ENCODE measurements around the gene SLC25A22. TPM values are rescaled to one million over a fixed set of nuclear protein-coding genes. Genes with fewer than 3 reads are reported as not detected.
A peak's percentile ranks its signal among the peaks of the same experiment; 100 is the strongest.

Gene SLC25A22
- total RNA-seq, 1 donor from 2014 or later, result 20.8 TPM

DNA sequence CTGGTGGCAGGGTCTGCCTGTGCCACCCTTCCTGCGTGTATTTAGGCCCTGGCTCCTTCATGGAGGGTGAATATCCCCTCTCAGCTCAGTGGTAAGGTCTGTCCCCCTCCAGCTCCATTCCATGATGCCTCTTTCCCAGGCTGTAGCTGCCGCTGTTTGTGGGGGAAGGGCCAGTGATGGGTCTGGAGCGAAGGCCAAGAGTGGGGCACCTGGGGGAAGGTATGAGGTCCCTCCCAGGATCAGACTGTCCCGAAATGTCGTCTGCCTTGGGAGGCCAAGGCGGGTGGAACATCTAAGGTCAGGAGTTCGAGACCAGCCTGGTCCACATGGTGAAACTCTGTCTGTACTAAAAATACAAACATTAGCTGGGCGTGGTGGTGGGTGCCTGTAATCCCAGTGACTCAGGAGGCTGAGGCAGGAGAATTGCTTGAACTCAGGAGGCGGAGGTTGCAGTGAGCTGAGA, 35.8 kb upstream of the SLC25A22 start:
- peaks cover 57% of the 10 kb centered on the region for H3K4me1 ChIP-seq
- no peak for DNase-seq
- peak overlapping the region; percentile 82 for H3K27ac ChIP-seq
- H3K9me3 ChIP-seq, result no peaks in the 10 kb centered on the region
- peak overlapping the region; percentile 83 for H3K4me3 ChIP-seq
- H3K36me3 ChIP-seq, result peaks cover 31% of the 10 kb centered on the region
- H3K27me3 ChIP-seq, result peaks cover 9% of the 10 kb centered on the region
- TF ChIP-seq, protein P1, sequence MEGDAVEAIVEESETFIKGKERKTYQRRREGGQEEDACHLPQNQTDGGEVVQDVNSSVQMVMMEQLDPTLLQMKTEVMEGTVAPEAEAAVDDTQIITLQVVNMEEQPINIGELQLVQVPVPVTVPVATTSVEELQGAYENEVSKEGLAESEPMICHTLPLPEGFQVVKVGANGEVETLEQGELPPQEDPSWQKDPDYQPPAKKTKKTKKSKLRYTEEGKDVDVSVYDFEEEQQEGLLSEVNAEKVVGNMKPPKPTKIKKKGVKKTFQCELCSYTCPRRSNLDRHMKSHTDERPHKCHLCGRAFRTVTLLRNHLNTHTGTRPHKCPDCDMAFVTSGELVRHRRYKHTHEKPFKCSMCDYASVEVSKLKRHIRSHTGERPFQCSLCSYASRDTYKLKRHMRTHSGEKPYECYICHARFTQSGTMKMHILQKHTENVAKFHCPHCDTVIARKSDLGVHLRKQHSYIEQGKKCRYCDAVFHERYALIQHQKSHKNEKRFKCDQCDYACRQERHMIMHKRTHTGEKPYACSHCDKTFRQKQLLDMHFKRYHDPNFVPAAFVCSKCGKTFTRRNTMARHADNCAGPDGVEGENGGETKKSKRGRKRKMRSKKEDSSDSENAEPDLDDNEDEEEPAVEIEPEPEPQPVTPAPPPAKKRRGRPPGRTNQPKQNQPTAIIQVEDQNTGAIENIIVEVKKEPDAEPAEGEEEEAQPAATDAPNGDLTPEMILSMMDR (IDR thresholded peaks at IDR 0.05), result no peak
- intact Hi-C loops (cut with DNase I), result no loop called here
- ATAC-seq, result no peak

DNA sequence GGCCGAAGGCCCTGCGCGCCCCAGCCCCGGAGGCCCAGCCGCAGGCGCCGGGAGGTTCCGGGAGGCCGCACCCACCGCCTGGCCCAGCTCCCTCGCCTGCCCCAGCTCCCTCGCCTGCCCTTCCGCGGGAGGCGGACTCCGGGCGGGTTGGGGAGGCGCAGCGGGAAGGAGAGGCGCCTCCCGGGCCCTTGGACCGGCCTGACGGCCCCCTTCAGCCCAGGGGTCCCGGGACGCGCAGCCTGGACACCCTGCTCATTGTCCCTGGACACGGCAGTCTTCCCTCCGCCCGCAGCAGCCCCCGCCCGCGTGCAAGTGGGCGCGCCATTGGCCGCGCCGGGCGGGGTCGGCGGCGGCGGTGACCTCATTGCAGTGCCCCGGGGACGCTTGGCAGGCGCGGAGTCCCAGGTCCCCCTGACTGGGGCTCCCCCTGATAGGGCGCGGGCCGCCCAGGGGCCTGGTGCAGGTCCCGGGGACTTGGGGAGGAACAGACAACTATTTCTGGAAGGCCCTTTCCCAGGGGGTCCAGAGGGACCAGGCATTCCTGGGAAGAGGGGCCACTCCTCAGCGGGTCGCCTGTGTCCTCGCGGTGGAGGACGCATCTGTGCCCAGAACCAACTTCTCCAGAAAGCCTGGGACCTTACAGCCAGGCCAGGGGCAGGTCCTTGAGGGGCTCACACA, 35.2 kb upstream of the SLC25A22 start:
- Histone ChIP-seq H3K27ac (peak overlapping the region; percentile 82), H3K9me3 (no peaks in the 10 kb centered on the region), H3K4me1 (peaks cover 60% of the 10 kb centered on the region), H3K36me3 (peaks cover 25% of the 10 kb centered on the region), H3K27me3 (peaks cover 9% of the 10 kb centered on the region), H3K4me3 (peak overlapping the region; percentile 83)
- DNase-seq (peak; percentile 86), ATAC-seq (peak; percentile 28)
- intact Hi-C loops (cut with DNase I), result no loop called here
- TF ChIP-seq, protein P1 (IDR thresholded peaks at IDR 0.05), result no peak

DNA sequence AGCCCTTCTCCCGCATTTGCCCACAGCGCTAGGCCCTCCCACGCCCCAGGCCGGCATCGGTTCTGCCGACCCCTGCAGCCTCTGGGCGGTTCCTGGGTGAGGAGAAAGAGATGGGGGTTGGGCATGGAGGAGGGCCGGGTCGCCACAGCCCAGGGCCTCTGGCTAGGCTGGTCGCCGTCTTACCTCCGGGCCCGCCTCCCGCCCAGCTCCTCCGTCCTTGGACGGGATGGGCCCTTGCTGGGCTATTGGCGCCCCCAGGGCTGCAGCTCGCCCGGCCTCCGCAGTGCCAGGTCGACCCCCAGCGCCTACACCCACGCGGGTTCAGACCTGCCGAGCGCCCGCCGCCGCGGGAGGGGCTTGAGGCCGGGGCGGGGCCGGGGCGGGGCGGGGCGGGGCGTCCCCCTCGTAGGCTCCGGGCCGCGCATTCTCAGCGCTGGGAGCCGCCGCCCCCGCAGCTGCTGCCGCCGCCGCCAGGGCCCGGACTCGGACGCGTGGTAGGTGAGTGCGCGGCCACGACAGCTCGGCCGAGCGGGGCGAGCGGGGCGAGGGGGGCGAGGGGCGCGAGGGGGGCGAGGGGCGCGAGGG, 34.5 kb upstream of the SLC25A22 start, which contains the start of gene CD151:
TSS of gene CD151 (plus strand) at position 424 of the 585 bp plus-strand sequence. CDS start 3,118 bp downstream, outside the sequence.
- TF ChIP-seq, protein P1 (IDR thresholded peaks at IDR 0.05), result no peak
- peaks cover 9% of the 10 kb centered on the region for H3K27me3 ChIP-seq
- H3K4me1 ChIP-seq, result peaks cover 64% of the 10 kb centered on the region
- intact Hi-C loops (cut with DNase I), result no loop called here
- H3K9me3 ChIP-seq, result no peaks in the 10 kb centered on the region
- peak within 1 kb of the TSS; percentile 82 for H3K27ac ChIP-seq
- peak; percentile 79 for DNase-seq
- H3K4me3 ChIP-seq, result peak within 1 kb of the TSS; percentile 83
- H3K36me3 ChIP-seq, result peaks cover 18% of the 10 kb centered on the region
- peak; percentile 52 for ATAC-seq

DNA sequence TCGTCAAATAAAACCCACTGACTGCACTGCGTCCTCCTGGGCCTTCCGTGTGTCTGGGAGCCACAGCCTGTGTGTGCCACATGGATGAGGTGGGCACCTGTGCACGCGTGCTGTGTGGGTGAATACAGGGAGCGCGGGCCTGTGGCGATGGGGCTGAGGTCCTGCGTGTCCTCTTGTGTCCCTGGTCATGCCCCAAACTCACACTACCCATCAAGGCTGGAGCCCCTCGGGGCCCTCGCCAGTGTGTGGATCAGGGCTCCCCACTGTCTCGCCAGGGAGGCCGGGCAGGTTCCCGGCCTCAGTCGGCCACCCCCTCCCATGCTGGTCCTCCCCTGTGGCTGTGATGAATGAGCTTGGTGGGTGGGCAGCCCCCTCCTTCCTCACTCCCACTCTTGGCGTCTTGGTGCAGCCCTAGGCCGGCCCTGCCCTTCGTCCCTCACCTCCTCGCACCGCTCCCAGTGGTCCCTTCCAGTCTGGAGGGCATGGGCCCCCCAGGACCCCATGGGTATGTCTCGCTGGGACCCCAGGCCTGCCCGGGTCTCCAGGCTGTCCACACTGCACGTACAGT, 34.0 kb upstream of the SLC25A22 start:
- Histone ChIP-seq H3K4me3 (peak overlapping the region; percentile 52), H3K9me3 (no peaks in the 10 kb centered on the region), H3K27ac (peak overlapping the region; percentile 76), H3K36me3 (peaks cover 13% of the 10 kb centered on the region), H3K27me3 (peaks cover 9% of the 10 kb centered on the region), H3K4me1 (peaks cover 67% of the 10 kb centered on the region)
- DNase-seq (no peak), ATAC-seq (no peak)
- intact Hi-C loops (cut with DNase I), result no loop called here
- TF ChIP-seq, protein P1 (IDR thresholded peaks at IDR 0.05), result no peak

DNA sequence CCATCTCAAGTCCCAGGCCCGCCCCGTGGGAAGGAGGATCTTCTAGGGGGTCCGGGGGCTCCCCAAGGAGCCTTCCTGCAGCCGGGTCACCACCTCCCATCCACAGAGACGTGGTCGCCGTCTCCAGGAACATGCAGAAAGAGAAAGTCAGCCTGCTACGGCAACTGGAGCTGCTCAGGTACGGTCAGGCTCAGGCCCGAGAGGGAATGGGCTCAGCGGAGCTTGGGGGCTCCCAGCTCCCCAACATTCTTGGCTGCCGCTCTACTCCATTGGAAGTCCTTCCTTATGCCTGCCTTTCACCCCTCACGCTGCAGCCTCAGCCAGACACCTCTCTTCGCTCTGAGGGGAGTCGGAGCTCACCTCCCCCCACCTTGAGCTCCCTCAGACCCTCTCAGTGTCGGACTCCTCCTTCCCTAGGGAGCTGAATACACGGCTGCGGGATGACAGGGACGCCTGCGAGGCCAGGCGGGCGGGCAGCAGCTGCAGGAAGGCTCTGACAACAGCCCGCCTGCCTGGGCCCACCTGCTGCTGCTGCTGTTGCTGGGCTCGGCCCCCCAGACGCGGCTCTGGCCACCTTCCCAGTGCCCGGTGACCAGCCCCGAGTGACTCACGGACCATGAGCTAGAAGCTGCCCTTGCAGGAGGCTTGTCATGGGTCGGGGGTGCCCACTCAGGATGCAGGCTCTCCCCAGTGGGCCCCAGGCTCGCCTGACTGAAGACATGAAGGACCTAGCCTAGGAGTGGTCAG, 33.2 kb upstream of the SLC25A22 start:
- ATAC-seq, result no peak
- peaks cover 5% of the 10 kb centered on the region for H3K36me3 ChIP-seq
- H3K4me3 ChIP-seq, result peak overlapping the region; percentile 45
- no peak overlapping the region for H3K27ac ChIP-seq
- TF ChIP-seq, protein P1 (IDR thresholded peaks at IDR 0.05), result no peak
- DNase-seq, result no peak
- peaks cover 9% of the 10 kb centered on the region for H3K27me3 ChIP-seq
- peaks cover 73% of the 10 kb centered on the region for H3K4me1 ChIP-seq
- intact Hi-C loops (cut with DNase I), result no loop called here
- no peaks in the 10 kb centered on the region for H3K9me3 ChIP-seq
